A549 (cell line): ENCODE measurements around the gene FOXO6. TPM values are rescaled to one million over a fixed set of nuclear protein-coding genes. Genes with fewer than 3 reads are reported as not detected.

Experiments
- ATAC-seq, 2 experiments: fragments of 200-7000 bp in 1 of 2; fragments of >200 bp in 1 of 2; cut with Nextera tagmentation in 1 of 2; cut with Tn5 transposase in 1 of 2; 3 replicates each; pipeline versions ENCODE4 v1.8.0 to v1.9.1; 2018 to 2020; ENCODE audit warnings: mild to moderate bottlenecking in 1 of 2, moderate library complexity in 1 of 2
- CTCF ChIA-PET: fragments of 300-600 bp; sonication (Branson Sonifier 250); formaldehyde crosslinking; extraction: SDS; loops from one replicate; lab custom pipeline; 2021; ENCODE audit warnings: antibody characterized with exemption, inconsistent platforms; lab: Yijun Ruan, JAX
- POLR2A ChIA-PET: fragments of 350-600 bp; formaldehyde crosslinking; extraction: SDS; loops from one replicate; lab custom pipeline; 2021; ENCODE audit warnings: antibody characterized with exemption, inconsistent platforms; lab: Yijun Ruan, JAX
- DNase-seq, 2 experiments: peaks; one replicate each; pipeline versions ENCODE4 v3.0.0 to v3.0.0-alpha.2; 2011 to 2016; ENCODE audit warnings: low read depth in 1 of 2, low spot score in 1 of 2
- FAIRE-seq: peaks from 2 replicates; lab custom pipeline; 2011; peaks lifted over from hg19 to GRCh38; lab: Jason Lieb, UNC
- H3K27ac ChIP-seq, 2 experiments: fragments of >200 bp; sonication (Bioruptor Twin); formaldehyde crosslinking; 3 replicates each; pipeline ENCODE4 v1.5.1; 2016 to 2017
- H3K4me1 ChIP-seq: fragments of >200 bp; sonication (Bioruptor Twin); formaldehyde crosslinking; 3 replicates; pipeline ENCODE4 v1.6.1; 2016
- H3K4me2 ChIP-seq: fragments of >200 bp; sonication (Bioruptor Twin); formaldehyde crosslinking; 3 replicates; pipeline ENCODE4 v1.6.1; 2016
- H3K4me3 ChIP-seq: fragments of >200 bp; sonication (Bioruptor Twin); formaldehyde crosslinking; 3 replicates; pipeline ENCODE4 v1.5.1; 2016
- H3K9me3 ChIP-seq: fragments of >200 bp; sonication (Bioruptor Twin); formaldehyde crosslinking; 3 replicates; pipeline ENCODE4 v1.6.1; 2016
- BHLHE40 ChIP-seq: IDR thresholded peaks from 2 replicates; pipeline ENCODE4 v1.6.1; 2012; ENCODE audit warnings: low read depth, low read length, inconsistent platforms
- CBX8 ChIP-seq: fragments of 200-600 bp; sonication (generic); IDR thresholded peaks from 2 replicates; pipeline ENCODE4 v1.6.1; 2016
- CEBPB ChIP-seq, 2 experiments: fragments of >200 bp in 1 of 2; sonication (Bioruptor Twin) in 1 of 2; formaldehyde crosslinking in 1 of 2; IDR thresholded peaks; 2 replicates each; pipeline ENCODE4 v1.6.1; 2012 to 2016
- CHD2 ChIP-seq: fragments of 150-350 bp; IDR thresholded peaks from 2 replicates; pipeline ENCODE4 v1.6.1; 2014; ENCODE audit warnings: low read length; ENCODE audit not compliant: partially characterized antibody
- CHD4 ChIP-seq: fragments of 200-600 bp; sonication (generic); IDR thresholded peaks from 2 replicates; pipeline ENCODE4 v1.6.1; 2016; ENCODE audit warnings: antibody characterized with exemption, mild to moderate bottlenecking, borderline replicate concordance
- CTCF ChIP-seq: fragments of >200 bp; sonication (Bioruptor Twin); formaldehyde crosslinking; IDR thresholded peaks from 3 replicates; pipeline ENCODE4 v1.5.1; 2016
- EP300 ChIP-seq, 2 experiments: fragments of >200 bp; sonication (Bioruptor Twin); formaldehyde crosslinking; IDR thresholded peaks; 2 replicates in 1 of 2; 3 replicates in 1 of 2; pipeline ENCODE4 v1.6.1; 2016 to 2017
- FOSL2 ChIP-seq, 2 experiments: fragments of 450-650 bp in 1 of 2; fragments of >200 bp in 1 of 2; sonication (Bioruptor Twin) in 1 of 2; formaldehyde crosslinking; IDR thresholded peaks; 2 replicates each; pipeline versions ENCODE4 v1.5.0 to v1.6.1; 2016 to 2020; ENCODE audit warnings: mild to moderate bottlenecking in 1 of 2, moderate library complexity in 1 of 2
- GATA3 ChIP-seq: IDR thresholded peaks from 2 replicates; pipeline ENCODE4 v1.6.1; 2012; ENCODE audit warnings: borderline replicate concordance
- HDAC2 ChIP-seq: fragments of 200-600 bp; sonication (generic); IDR thresholded peaks from 2 replicates; pipeline ENCODE4 v1.6.1; 2016
- HEYL ChIP-seq: fragments of 250-450 bp; sonication (Bioruptor Pico); IDR thresholded peaks from 2 replicates; pipeline ENCODE4 v1.8.0; 2021; ENCODE audit warnings: mild to moderate bottlenecking, moderate library complexity
- HOXB13 ChIP-seq: fragments of 250-450 bp; sonication (Bioruptor Pico); IDR thresholded peaks from 2 replicates; pipeline ENCODE4 v1.5.0; 2020; ENCODE audit warnings: low read depth, mild to moderate bottlenecking, moderate library complexity
- JUN ChIP-seq, 2 experiments: fragments of >200 bp; sonication (Bioruptor Twin); formaldehyde crosslinking; IDR thresholded peaks; 2 replicates in 1 of 2; 3 replicates in 1 of 2; pipeline ENCODE4 v1.6.1; 2016 to 2017
- MAZ ChIP-seq: fragments of 150-350 bp; IDR thresholded peaks from 2 replicates; pipeline ENCODE4 v1.6.1; 2014; ENCODE audit warnings: antibody characterized with exemption, low read depth, low read length, borderline replicate concordance
- NPAS2 ChIP-seq: fragments of 250-450 bp; sonication (Bioruptor Pico); IDR thresholded peaks from 2 replicates; pipeline ENCODE4 v1.8.0; 2022; ENCODE audit warnings: mild to moderate bottlenecking, moderate library complexity, borderline replicate concordance
- PBX3 ChIP-seq: IDR thresholded peaks from 2 replicates; pipeline ENCODE4 v1.6.1; 2012
- PHF8 ChIP-seq: fragments of 200-600 bp; sonication (generic); IDR thresholded peaks from 2 replicates; pipeline ENCODE4 v1.6.1; 2016; ENCODE audit warnings: low read depth, mild to moderate bottlenecking, antibody characterized with exemption, moderate library complexity, borderline replicate concordance
- POLR2AphosphoS2 ChIP-seq: conservative IDR thresholded peaks from 2 replicates; pipeline ENCODE4 v1.6.1; 2012; ENCODE audit warnings: low read length, improper control_type of control experiment, inconsistent platforms
- RCOR1 ChIP-seq: fragments of 150-350 bp; IDR thresholded peaks from 2 replicates; pipeline ENCODE4 v1.6.1; 2014; ENCODE audit warnings: antibody characterized with exemption, low read length, low read depth
- SREBF2 ChIP-seq: fragments of 450-650 bp; IDR thresholded peaks from 2 replicates; pipeline ENCODE4 v1.6.1; 2014; ENCODE audit warnings: mild to moderate bottlenecking, moderate library complexity
- ZC3H11A ChIP-seq: fragments of 450-650 bp; IDR thresholded peaks from 2 replicates; pipeline ENCODE4 v1.6.1; 2014; ENCODE audit warnings: antibody characterized with exemption, mild to moderate bottlenecking
- ZFP36 ChIP-seq: fragments of 450-650 bp; IDR thresholded peaks from 2 replicates; pipeline ENCODE4 v1.6.1; 2014; ENCODE audit warnings: borderline replicate concordance; ENCODE audit not compliant: partially characterized antibody
- ZSCAN20 ChIP-seq: fragments of 250-450 bp; sonication (Bioruptor Pico); IDR thresholded peaks from 2 replicates; pipeline ENCODE4 v1.8.0; 2022; ENCODE audit warnings: mild to moderate bottlenecking, moderate library complexity
- WGBS: methylation state at CpG from one replicate; pipeline ENCODE4 v1.1.6; 2017; ENCODE audit errors: missing lambda C conversion rate; 5-methylcytosine and 5-hydroxymethylcytosine counted together
- polyA plus RNA-seq, 4 experiments: library from polyadenylated mRNA; depleted of rRNA in 3 of 4; stranded (reverse); fragments of >200 nt; fragmentation: RNase III in 1 of 4; extraction: RNeasy Plus Mini Kit Qiagen cat#74134 plus additional on column Dnase treatment in 1 of 4; gene quantifications; 2 replicates in 3 of 4; 3 replicates in 1 of 4; pipeline ENCODE4 v1.2.3, GENCODE V29; 2011 to 2017

FOXO6 gene
- polyA plus RNA-seq, 2 of the 4 experiments (the other 2 are of a cell fraction), result 0.10 to 0.25 TPM

GRCh38 chr1:41319807-41320711 is 41.2 kb upstream of the FOXO6 start:
- 78% methylated on average over 6 of the region's 12 CpGs for WGBS
- CTCF ChIA-PET, result interaction anchor here (0.6 to 1.5 kb wide), 4 partner anchors 10 to 53 kb away, joined by 3 to 6 read pairs (median 4); no protein-coding TSS in a partner anchor
- H3K4me1 ChIP-seq, result 0 out of 3 replicates have a peak, but pooled peaks cover 5% of the 10 kb centered on the region
- ATAC-seq, result no peak
- POLR2A ChIA-PET, result no interaction called here
- no peak for FAIRE-seq
- H3K27ac ChIP-seq, result no peak overlapping the region
- no peak for TF ChIP-seq FOSL2 (IDR thresholded peaks at IDR 0.05)
- TF ChIP-seq FOSL2 (CRISPR knock-in tag; IDR thresholded peaks at IDR 0.05), result no peak
- TF ChIP-seq HOXB13, result no peak
- TF ChIP-seq SREBF2, result no peak
- TF ChIP-seq EP300 (IDR thresholded peaks at IDR 0.05), result no peak
- no peak for TF ChIP-seq CHD2
- TF ChIP-seq MAZ, result no peak
- TF ChIP-seq CHD4, result no peak
- TF ChIP-seq CEBPB (IDR thresholded peaks at IDR 0.05), result no peak
- no peak for TF ChIP-seq JUN (IDR thresholded peaks at IDR 0.05)
- no peak for TF ChIP-seq ZC3H11A
- no peak for TF ChIP-seq PHF8
- no peak for TF ChIP-seq POLR2AphosphoS2
- TF ChIP-seq PBX3, result no peak
- no peak for TF ChIP-seq ZFP36
- no peak for TF ChIP-seq CTCF
- TF ChIP-seq NPAS2 (CRISPR knock-in tag), result no peak
- TF ChIP-seq GATA3, result no peak
- no peak for TF ChIP-seq RCOR1
- no peak for TF ChIP-seq HEYL (CRISPR knock-in tag)
- no peak overlapping the region for H3K4me2 ChIP-seq
- no peaks in the 10 kb centered on the region for H3K9me3 ChIP-seq
- DNase-seq, result no peak
- no peak overlapping the region for H3K4me3 ChIP-seq

- Histone ChIP-seq H3K4me3 (no peak overlapping the region), H3K9me3 (no peaks in the 10 kb centered on the region), H3K27ac (no peak overlapping the region), H3K4me1 (0 out of 3 replicates have a peak, but pooled peaks cover 5% of the 10 kb centered on the region), H3K4me2 (no peak overlapping the region)
- ChIA-PET POLR2A (no interaction called here), CTCF (interaction anchor here (1.2 to 3.9 kb wide), 4 partner anchors 9 to 112 kb away, joined by 3 to 19 read pairs (median 4); no protein-coding TSS in a partner anchor)
- 80% methylated on average over 20 of the region's 21 CpGs for WGBS
- FAIRE-seq (no peak), DNase-seq (no peak), ATAC-seq (no peak)
- no peak for TF ChIP-seq CBX8
- TF ChIP-seq BHLHE40, result no peak
- TF ChIP-seq HDAC2, result no peak
- no peak for TF ChIP-seq ZSCAN20 (CRISPR knock-in tag)
- no peak for TF ChIP-seq ZC3H11A
- TF ChIP-seq CEBPB (IDR thresholded peaks at IDR 0.05), result no peak
Measured at GRCh38 chr1:41320895-41321676, 40.1 kb upstream of the FOXO6 start.
